Vein endothelial cell (primary cell): ENCODE results near the gene GCAT. TPM values are rescaled to one million over a fixed set of nuclear protein-coding genes. Genes with fewer than 3 reads are reported as not detected.
A peak's percentile ranks its signal among the peaks of the same experiment; 100 is the strongest.

ENCODE experiments used
- small RNA-seq: library from RNA; depleted of rRNA; stranded (forward); fragments of <200 nt; gene quantifications from one replicate; pipeline ENCODE3, GENCODE V24; 2012
- total RNA-seq: library from RNA; depleted of rRNA; stranded (reverse); fragments of >200 nt; gene quantifications from 2 replicates; pipeline ENCODE4 v1.2.3, GENCODE V29; 2012

GCAT gene
- total RNA-seq, result 26.1 and 28.8 TPM in 2 replicates

GRCh38 chr22:37807410-37808293 lies at the start of gene GCAT:
GCAT (plus strand) TSS chr22:37807934; CDS start chr22:37807968, 34 bp downstream.

GRCh38 chr22:37823134-37823985 lies 15.6 kb downstream of the GCAT start, which contains the start of gene GALR3:
GALR3 (plus strand) TSS chr22:37823382; CDS start chr22:37823407, 25 bp downstream.

GRCh38 chr22:37849089-37849751 lies 41.5 kb downstream of the GCAT start, which contains the start of gene EIF3L:
EIF3L (plus strand) TSS chr22:37849419; CDS start chr22:37849450, 31 bp downstream.

Small RNAs within 50 kb of the gene (small RNA-seq; reads per million reads assigned to genes)
- 2.0 reads per million, percentile 79 among the genes with 10 or more reads in this experiment for gene MIR659

Other genes with a start within 250 kb of the GCAT start
- 42.1 and 61.7 TPM in 2 replicates for gene CDC42EP1, start 247.5 kb upstream of the GCAT start, total RNA-seq
- gene LGALS2, start 227.8 kb upstream of the GCAT start, total RNA-seq, result not detected in 2 replicates
- gene GGA1, start 199.1 kb upstream of the GCAT start, total RNA-seq, result 37.9 and 50.6 TPM in 2 replicates
- 0.98 and 1.4 TPM in 2 replicates for gene SH3BP1, start 168.3 kb upstream of the GCAT start, total RNA-seq
- 11.8 and 15.4 TPM in 2 replicates for gene PDXP, start 149.2 kb upstream of the GCAT start, total RNA-seq
- gene LGALS1, start 132.3 kb upstream of the GCAT start, total RNA-seq, result 2,855 and 3,057 TPM in 2 replicates
- 15.0 and 21.0 TPM in 2 replicates for gene NOL12, start 121.6 kb upstream of the GCAT start, total RNA-seq
- gene TRIOBP, start 110.9 kb upstream of the GCAT start, total RNA-seq, result 107 and 129 TPM in 2 replicates
- gene GALR3, start 15.4 kb downstream of the GCAT start, total RNA-seq, result 0.33 TPM in 1 of 2 replicates, not detected in the other
- 39.2 and 40.9 TPM in 2 replicates for gene ANKRD54, start 36.4 kb downstream of the GCAT start, total RNA-seq
- 407 and 430 TPM in 2 replicates for gene EIF3L, start 41.5 kb downstream of the GCAT start, total RNA-seq
- 55.5 and 59.1 TPM in 2 replicates for gene MICALL1, start 98.4 kb downstream of the GCAT start, total RNA-seq
- 0.10 and 0.98 TPM in 2 replicates for gene C22orf23, start 145.7 kb downstream of the GCAT start, total RNA-seq
- 21.6 and 31.7 TPM in 2 replicates for gene POLR2F, start 145.8 kb downstream of the GCAT start, total RNA-seq
- gene SOX10, start 176.6 kb downstream of the GCAT start, total RNA-seq, result not detected in 2 replicates
- gene PICK1, start 249.5 kb downstream of the GCAT start, total RNA-seq, result 10.1 and 13.4 TPM in 2 replicates